Kidney (tissue), 14 donors: ENCODE measurements around the gene TMEM236. TPM values are rescaled to one million over a fixed set of nuclear protein-coding genes. Genes with fewer than 3 reads are reported as not detected.

Experiments used
- DNase-seq, 5 donors: peaks; one replicate each; pipeline ENCODE4 v3.0.0-alpha.2; 2013 to 2020
- FAIRE-seq: peaks from 2 replicates; lab custom pipeline; 2012; peaks lifted over from hg19 to GRCh38; lab: Jason Lieb, UNC
- H3K27ac ChIP-seq, 2 donors: one replicate each; pipeline ENCODE4 v1.7.0; 2013; ENCODE audit warnings: low read depth in 2 of 2, low read length in 2 of 2, inconsistent platforms in 1 of 2
- H3K27me3 ChIP-seq: one replicate; pipeline ENCODE4 v1.7.1; 2013; ENCODE audit warnings: low read length, inconsistent platforms; ENCODE audit not compliant: control insufficient read depth, insufficient read depth
- H3K36me3 ChIP-seq, 3 donors: one replicate each; pipeline versions ENCODE4 v1.7.0 to v1.7.1; 2013; ENCODE audit warnings: low read length in 3 of 3, control low read depth in 1 of 3, inconsistent platforms in 1 of 3; ENCODE audit not compliant: insufficient read depth in 3 of 3, control insufficient read depth in 2 of 3
- H3K4me1 ChIP-seq, 3 donors: one replicate each; pipeline versions ENCODE4 v1.7.0 to v1.7.1; 2013; ENCODE audit warnings: low read length in 3 of 3, inconsistent platforms in 1 of 3, low read depth in 1 of 3; ENCODE audit not compliant: control insufficient read depth in 2 of 3, insufficient read depth in 2 of 3
- H3K4me3 ChIP-seq, 3 donors: one replicate each; pipeline versions ENCODE4 v1.7.0 to v1.8.1; 2013; ENCODE audit warnings: low read length in 3 of 3, control low read depth in 1 of 3, inconsistent platforms in 1 of 3
- H3K9ac ChIP-seq, 3 donors: one replicate each; pipeline versions ENCODE4 v1.7.0 to v1.7.1; 2013; ENCODE audit warnings: low read length in 3 of 3, control low read depth in 1 of 3, inconsistent platforms in 1 of 3
- H3K9me3 ChIP-seq, 3 donors: one replicate each; pipeline versions ENCODE4 v1.7.0 to v1.7.1; 2013; ENCODE audit warnings: low read length in 3 of 3, control low read depth in 1 of 3, inconsistent platforms in 1 of 3; ENCODE audit not compliant: control insufficient read depth in 2 of 3, insufficient read depth in 1 of 3
- intact Hi-C: fragments of 100-400 bp; cut with DNase I; formaldehyde crosslinking; loops from one replicate; pipeline ENCODE4 v1.11.1; 2022
- polyA plus RNA-seq: library from polyadenylated mRNA; stranded (reverse); fragments of 350-450 nt; fragmentation: Illumina TruSeq; extraction: RNeasy Lipid Tissue Mini Kit (QIAGEN cat#74804); gene quantifications from one replicate; pipeline ENCODE4 v1.2.3, GENCODE V29; 2014; ENCODE audit warnings: low read depth, low replicate concordance; ENCODE audit not compliant: insufficient read depth
- total RNA-seq: library from RNA; stranded (reverse); fragmentation: NEBNext Ultra II Directional; extraction: Animal tissue kit (Norgen Biotek cat#: 25700); gene quantifications from one replicate; pipeline ENCODE4 v1.2.1, GENCODE V29; 2021
- TF ChIP-seq, protein P1 (sequence below): IDR thresholded peaks from 3 replicates; pipeline ENCODE4 v1.5.1; 2012; ENCODE audit warnings: mild to moderate bottlenecking, moderate library complexity, borderline replicate concordance; ENCODE audit not compliant: insufficient read depth; ENCODE audit errors: extremely low read depth
- donor health status: control.
- donor health status: control.
- donor health status: control.
- donor health status: control.
- donor health status: control.
- donor health status: DM: yes; HTN: yes; CAD: no.
- donor health status: Normal renal cell carcinoma (clear cell type).

TMEM236 gene
- total and polyA plus RNA-seq, 2 donors from 2014 or later = 0.09 to 1.9 TPM

DNA sequence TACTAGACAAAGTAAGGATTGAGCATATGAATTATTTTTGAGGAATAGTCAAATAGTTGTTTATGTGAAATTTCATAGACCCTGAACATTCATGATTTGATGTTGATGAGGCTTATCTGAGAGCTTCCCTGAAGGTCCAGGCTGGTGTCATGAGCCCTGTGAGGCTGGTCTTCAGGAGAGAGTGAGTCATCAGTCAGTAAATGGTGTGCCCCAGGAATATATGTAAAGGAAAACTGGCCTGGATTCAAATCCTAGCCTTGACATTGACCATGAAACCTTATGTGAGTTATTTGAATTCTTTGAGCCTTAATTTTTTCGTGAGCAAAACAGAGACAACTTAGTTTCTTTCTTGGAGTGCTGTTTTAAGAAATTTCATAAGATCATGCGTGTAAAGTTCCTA lies 6.2 kb downstream of the TMEM236 start:
- H3K4me1 ChIP-seq = no peaks in the 10 kb centered on the region
- no peaks in the 10 kb centered on the region for H3K36me3 ChIP-seq
- H3K4me3 ChIP-seq = no peak overlapping the region
- no peak overlapping the region for H3K9ac ChIP-seq
- no peaks in the 10 kb centered on the region for H3K27me3 ChIP-seq
- no peak for DNase-seq
- TF ChIP-seq, protein P1, sequence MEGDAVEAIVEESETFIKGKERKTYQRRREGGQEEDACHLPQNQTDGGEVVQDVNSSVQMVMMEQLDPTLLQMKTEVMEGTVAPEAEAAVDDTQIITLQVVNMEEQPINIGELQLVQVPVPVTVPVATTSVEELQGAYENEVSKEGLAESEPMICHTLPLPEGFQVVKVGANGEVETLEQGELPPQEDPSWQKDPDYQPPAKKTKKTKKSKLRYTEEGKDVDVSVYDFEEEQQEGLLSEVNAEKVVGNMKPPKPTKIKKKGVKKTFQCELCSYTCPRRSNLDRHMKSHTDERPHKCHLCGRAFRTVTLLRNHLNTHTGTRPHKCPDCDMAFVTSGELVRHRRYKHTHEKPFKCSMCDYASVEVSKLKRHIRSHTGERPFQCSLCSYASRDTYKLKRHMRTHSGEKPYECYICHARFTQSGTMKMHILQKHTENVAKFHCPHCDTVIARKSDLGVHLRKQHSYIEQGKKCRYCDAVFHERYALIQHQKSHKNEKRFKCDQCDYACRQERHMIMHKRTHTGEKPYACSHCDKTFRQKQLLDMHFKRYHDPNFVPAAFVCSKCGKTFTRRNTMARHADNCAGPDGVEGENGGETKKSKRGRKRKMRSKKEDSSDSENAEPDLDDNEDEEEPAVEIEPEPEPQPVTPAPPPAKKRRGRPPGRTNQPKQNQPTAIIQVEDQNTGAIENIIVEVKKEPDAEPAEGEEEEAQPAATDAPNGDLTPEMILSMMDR = no peak
- no peak for FAIRE-seq
- H3K9me3 ChIP-seq = no peaks in the 10 kb centered on the region
- no peak overlapping the region for H3K27ac ChIP-seq
- intact Hi-C loops = no loop called here

DNA sequence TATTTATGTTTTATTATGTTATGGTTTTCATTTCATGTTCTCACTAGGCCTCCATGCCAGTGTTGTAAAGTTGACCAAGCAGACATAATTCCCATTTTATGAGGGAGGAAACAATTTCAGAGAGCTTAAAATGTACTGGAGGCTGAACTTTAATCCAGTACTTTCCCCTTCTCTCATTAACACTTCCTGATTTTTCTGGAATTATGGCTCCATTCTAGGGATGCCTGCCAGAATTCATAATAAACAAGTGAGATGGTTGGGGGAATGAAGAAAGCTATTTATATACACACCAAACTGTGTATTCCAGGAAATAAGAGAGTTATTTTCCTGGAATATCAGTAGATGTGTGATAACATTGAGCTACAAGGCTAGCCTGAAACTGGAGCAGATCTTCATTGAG lies 6.9 kb downstream of the TMEM236 start:
- H3K27ac ChIP-seq = no peak overlapping the region
- H3K9ac ChIP-seq = no peak overlapping the region
- DNase-seq = peak in 1 of 5 donors; percentile 18
- H3K4me3 ChIP-seq = no peak overlapping the region
- FAIRE-seq = no peak
- H3K36me3 ChIP-seq = no peaks in the 10 kb centered on the region
- intact Hi-C loops = no loop called here
- TF ChIP-seq, protein P1 = no peak
- no peaks in the 10 kb centered on the region for H3K4me1 ChIP-seq
- H3K9me3 ChIP-seq = no peaks in the 10 kb centered on the region
- H3K27me3 ChIP-seq = no peaks in the 10 kb centered on the region

DNA sequence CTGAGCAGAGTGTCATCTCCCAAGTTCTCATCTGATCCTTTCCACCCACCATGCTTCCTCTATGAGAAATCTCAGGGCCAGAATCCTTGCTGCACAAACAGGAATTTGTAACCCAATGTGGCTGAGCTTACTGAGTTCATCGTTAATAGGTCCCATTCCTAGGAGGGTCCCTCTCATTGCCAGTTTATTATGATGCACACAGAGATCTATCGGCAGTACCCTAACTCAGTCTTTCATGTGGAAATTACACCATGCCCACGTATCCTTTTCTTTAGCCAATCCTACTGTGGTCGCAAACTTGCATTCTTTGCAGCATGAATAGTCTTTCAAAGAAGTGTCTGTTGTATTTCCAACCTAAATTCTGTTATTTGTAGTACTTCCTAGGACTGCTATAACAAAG lies 12.1 kb downstream of the TMEM236 start:
- FAIRE-seq = no peak

More for the DNA sequence above, 12.1 kb downstream of the TMEM236 start:
- Histone ChIP-seq H3K4me3 (no peak overlapping the region), H3K27me3 (no peaks in the 10 kb centered on the region), H3K9me3 (no peaks in the 10 kb centered on the region), H3K27ac (no peak overlapping the region), H3K9ac (no peak overlapping the region), H3K4me1 (no peaks in the 10 kb centered on the region), H3K36me3 (no peaks in the 10 kb centered on the region)
- TF ChIP-seq, protein P1 = no peak
- no peak for DNase-seq
- intact Hi-C loops = no loop called here
